CD4-positive, alpha-beta T cell treated with Interleukin-17A for 4 hours (primary cell): ENCODE results near the gene MARCHF10.
"Not testable (repeated sequence)": the region's sequence is repeated elsewhere in the genome, so short reads cannot be mapped to it uniquely, and the experiment has no call there.

Source experiments
- DNase-seq: peaks from one replicate; pipeline ENCODE4 v3.0.0-alpha.2; 2020; ENCODE audit warnings: mixed read lengths

Gene MARCHF10

DNA sequence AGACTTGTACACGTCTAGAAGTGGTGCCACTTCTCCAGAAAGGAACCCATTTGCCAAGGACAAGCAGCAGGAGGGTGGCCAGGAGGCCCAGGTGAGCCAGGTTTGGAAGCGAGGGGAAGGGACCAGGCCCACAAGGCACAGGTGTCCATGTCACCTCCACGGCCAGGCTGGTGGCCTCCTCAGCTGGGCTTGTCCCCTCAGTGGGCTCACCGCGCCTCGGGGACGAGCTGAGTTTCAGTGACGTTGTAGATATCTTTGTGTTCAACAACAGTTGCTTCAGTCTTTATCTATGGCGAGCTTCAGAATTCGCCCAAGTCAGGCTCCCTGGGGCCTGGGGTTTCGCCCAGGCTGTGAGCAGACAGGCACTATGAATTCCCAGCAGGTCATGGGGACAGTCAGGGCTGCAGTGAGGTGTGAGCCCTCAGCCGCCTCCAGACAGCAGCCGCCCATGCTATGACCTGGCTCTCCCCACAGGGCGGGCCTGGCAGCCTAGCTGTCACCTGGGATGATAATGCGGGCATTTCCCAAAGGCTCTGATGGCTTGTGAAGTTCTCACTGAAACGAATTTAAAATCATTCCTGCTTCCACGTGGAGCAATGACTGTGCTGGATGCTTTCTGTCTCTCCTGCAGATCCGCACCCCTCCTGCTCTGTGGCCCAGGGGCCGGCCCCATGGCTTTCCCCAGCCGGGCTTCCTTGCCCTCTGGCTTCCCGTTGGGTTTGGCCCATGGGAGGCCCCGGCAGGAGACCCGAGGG is 91.1 kb downstream of the MARCHF10 start:
- no peak for DNase-seq

DNA sequence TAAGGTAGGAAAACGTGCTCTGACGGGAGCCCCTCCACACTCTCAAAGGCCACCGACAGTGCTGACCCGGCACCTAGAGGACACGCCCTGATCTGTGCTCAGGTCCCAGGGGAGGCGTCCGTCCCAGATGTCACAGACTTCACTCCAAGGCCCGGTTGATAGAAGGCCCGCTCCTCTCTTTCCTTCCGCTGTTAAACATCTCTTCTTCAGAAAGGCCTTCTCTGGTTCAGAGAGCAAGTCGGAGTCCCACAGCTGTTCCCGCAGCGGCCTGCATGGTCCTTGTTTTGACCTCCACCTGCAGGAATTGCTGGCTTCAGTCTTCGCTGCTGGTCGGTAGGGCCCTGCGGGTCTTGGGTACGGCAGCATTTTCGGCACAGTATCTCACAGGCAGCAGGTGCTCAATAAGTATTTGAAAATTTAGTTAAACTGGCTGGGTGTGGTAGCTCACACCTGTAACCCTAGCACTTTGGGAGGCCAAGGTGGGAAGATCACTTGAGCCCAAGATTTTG is 92.2 kb downstream of the MARCHF10 start:
- no peak for DNase-seq

DNA sequence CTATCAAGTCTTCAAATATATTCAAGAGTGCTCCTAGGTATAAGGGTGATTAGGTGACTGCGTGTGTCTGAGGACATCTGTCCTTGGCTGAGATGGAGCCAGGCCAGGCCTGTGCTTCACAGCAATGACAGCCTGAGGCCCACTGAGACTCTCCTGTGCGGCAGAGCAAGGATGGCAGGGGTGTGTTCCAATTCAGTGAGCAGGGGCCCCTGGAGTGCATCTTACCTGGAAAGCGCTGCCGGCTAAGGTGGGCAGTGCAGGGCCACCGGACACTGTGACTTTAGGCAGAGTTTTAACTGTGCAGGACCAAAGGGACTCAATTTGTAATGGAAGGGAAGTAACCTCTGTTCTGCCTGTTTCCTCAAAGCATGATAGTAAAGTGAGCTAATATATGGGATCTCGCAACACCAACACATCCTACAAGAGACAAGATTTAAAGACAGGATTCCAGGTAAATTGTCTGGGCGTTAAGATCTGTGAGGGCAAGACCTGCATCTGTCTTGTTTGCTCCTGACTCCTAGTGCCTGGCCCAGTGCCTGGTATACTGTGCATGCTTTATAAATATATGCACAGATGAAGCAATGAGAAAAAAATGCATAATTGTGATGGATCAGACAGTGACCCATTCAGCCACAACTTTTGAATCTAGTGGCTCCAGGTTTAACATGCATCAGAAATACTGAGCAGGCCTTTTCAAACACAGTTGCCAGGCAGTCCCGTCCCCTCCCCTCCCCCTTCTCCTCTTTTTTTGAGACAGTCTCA is 93.9 kb downstream of the MARCHF10 start:
- DNase-seq = no peak

DNA sequence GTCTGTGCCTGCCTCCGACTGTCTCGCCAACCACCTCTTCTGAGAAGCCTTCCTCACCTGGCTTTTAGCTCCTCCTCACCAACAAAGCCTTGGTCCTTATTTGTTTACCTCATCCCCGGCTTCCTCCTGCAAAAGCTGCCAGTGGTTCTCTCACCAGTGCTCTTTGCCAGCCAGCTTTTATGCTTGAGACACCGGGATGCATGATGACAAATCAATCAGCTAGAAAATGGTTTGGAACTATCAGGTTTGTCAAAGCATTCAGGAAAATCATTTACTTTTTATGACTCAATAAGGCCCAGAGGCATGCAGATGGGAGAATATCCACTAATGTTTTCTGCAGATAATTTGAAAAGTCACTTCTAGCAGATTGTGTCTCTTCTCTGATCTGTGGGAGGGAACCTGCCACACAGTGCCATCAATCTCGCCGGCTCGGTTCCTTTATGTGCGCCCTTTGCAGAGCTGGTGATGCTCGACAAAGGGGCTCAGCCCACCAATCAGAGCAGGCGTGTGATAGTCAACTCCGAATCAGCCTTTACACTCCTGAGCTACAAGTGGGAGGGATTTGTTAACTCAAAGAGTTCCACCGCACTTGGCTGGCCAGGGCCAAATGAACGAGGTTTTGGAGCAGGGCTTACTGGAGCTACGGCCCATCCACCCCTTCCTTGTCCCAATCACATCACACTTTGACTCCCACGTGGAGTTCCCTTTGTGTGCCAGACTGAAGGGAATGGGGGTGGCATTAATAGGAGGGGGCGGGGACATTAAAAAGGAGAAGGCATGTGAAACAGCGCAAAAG is 94.8 kb downstream of the MARCHF10 start:
- no peak for DNase-seq

DNA sequence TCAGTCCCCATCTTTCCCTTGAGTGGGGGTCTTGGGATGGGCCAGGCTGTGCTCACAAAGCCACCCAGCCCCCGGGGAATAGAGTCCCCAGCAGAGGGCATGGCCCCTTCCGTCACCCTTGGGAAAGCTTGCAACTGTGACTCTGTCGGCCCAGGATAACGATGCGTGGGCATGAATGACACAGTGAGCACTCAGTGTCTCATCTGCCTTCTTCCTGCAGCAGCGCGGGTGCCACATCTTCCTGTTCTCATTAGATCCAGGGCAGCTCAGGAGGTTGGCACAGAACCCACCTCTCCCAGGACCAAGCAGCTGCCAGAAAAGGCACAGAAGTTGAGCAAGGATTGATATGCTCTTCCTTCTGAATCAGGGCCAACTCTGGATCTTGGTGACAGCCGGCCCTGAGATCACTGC is 95.9 kb downstream of the MARCHF10 start:
- DNase-seq = no peak

DNA sequence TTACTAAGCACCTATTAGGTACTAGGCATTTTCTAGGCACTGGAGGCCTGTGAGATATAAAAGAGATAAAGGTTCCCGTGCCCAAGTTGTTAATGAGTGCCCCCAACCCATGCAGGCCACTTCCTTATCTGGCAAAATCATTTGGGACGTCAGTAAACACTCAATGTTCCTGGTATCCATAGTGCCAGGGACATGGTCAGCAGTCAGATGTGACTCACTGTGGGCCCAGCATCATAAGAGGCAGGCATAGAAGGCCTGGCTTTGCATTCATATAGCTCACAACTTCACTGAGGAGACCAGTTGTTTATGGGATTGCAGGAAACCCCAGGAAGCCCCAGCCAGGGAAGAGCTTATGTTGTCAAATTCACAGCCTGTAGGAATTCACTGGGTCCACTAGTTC is 99.5 kb downstream of the MARCHF10 start:
- no peak for DNase-seq

DNA sequence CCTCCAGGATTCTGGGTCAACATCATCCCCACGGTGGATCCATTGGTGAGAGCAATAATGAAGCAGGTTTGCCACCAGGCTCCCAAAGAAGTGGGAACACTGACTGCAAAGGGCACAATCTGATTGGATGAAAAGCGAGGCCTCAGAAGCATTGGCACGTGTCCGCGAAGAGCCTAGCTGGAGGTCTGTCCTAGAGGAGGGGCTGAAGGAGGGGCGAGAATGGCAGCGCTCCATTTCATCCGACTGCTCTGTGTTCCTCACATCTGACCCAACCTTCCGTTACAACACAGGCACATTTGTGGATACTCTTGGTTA is 100.7 kb downstream of the MARCHF10 start:
- no peak for DNase-seq

DNA sequence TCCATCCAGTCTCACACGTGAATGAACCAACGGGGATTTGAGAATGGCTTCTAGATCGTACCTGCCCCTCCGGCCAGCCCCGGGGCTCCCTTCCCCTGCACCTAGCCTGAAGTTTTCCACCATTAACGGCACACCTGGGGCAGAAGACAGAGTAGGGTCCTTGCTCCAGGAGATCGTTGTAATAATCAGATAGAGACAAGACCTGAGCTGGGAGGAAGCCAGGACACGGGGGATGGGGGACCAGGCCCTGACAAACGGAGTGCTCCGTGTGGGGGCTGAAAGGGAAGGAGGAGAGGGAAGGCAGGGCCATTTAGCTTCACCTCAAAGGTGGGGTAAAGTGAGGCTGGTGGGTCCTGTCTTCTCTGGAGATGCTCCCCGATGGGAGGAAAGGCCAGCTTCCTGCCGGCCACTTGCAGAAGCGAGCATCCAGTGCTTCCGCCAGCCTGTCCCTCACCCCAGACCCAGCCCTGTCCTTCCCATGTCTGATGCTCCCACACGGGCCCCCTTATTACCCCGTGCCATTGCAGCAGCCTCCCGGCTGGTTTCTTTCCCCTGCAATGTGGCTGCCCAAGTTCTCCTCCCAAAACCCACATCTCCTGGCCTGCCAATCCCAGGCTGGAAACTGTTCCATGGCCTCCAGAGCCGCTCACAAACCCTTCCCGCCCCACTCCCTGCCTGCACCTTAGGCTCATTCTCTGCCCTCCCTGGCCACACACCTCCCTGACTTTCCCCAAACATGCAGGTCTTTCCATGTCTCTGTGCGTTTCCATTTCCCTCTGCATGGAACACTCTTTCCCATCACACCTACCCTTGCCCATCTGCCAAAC is 101.3 kb downstream of the MARCHF10 start:
- DNase-seq = no peak

DNA sequence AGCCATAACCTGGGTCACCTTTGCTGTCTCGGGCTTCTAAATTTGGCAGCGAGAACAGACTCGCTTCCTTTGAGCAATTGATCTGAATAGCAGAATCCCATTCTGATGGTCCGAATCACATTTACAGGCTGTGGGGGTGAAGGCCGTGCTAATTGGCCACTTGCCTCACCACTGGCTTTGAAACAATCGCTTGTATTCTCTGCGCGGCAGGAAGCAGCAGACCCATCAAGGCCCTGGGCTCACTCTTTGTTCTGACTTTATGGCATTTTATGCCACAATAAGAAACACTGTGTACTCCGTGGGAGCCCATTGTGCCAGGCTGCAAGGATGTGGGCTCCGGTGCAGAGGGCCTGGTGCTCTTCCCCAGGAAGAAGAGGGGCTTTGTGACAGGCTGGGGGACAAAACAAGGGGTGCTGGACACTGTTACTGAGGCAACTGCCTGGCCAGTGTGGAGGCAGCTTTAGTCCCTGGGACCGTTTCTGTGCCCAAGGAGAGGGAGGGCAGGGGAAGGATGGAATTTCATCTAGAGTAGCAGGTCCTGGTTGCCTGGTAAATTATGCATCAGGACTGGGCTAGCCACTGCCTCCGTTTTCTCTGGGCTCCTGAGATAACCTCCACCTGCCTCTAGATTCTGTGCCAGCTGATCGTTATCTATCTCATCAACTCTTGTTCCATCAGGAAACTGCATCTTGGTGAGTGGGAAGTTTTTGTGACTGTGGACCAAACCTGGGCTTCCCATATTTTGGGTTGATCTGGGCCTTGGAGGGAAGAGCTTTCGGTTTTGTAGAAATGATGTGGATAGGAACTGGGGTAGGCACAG is 102.1 kb downstream of the MARCHF10 start:
- DNase-seq = no peak

DNA sequence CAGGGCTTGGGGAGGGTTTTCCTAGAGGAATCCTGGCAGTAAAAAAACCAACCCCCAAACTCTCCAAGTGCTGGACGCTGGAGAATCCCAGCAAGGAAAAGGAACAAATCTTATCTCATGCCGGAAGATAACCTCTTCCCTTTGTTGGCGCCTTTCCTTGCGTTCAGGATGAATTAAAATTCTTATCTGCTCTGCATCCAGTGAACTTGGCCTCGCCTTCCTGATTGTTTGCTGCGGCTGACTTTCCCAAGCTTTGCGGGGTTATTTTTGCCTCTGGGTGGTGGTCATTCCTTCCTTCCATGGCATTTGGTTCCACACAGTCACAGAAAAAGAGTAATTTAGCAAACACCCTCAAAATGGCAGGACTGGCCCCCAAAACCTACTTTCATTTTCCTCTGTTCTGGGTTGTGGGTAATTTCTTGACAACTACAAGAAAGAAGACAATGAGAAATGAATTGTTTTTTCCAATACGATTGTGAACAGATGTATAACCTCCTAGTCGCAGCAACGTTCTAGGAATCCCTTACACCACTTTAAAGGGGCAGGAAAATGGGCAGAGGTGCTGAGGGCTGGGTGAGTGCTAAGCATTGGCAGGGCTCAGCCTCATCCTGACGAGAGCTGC is 102.8 kb downstream of the MARCHF10 start:
- DNase-seq = no peak

DNA sequence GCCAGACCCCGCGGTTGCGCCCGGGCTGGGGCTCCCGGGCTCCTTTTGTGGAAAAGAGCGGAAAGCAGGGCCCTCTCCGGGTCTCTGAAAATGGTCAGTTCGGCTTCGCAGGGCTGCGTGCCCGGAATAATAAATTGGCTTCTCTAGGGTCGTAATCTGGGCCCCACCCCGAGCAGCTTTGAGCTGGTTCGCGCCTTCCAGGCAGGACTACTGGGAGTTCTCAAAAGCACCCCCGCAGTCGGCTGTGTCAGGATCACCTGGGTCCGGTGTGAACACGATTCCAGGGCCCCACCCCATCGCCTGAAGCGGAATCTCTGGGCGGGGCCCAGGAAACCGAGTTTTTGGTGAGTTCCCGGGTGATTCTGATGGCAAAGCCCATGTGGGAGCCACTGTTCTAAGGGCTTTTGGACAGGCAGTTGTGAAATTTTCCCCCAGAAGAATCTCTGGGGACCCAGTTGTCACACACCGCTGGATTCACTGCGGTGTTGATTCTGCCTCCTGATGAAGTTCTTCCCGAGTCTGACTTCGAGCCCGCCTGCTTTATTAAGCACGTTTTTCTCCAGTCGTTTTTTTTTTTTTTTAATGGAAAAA is 103.6 kb downstream of the MARCHF10 start:
- peak; percentile 7 for DNase-seq

DNA sequence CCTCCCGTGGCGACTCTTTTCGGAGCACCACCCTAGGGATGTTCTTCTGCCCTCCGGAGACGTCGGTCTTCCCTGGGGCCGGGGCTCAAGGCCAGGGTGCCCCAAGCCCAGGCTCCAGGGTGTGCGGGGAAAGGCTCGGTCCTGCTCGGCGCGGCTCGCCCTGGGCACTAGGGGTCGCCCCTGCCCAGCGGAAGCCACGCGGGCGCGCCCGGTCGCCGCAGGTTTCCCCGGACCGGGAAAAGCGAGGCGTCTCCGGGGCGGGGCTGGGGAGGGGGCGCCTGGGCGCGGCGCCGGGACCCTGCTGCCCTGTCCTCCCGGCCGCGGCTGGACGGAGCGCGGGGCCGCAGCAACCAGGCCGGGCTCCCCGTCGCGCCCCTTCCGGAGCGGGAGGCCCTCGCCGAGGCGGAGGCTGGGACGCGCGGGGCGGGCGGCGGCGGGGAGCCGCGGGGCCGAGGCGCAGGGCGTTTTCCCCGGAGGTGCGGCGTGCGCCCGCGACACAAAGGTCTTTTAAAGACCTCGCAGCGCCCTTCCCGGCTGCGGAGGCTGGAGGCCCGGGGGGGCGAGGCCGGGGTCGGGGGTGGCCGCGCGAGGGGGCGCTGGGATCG is 104.2 kb downstream of the MARCHF10 start:
- DNase-seq = peak; percentile 79

DNA sequence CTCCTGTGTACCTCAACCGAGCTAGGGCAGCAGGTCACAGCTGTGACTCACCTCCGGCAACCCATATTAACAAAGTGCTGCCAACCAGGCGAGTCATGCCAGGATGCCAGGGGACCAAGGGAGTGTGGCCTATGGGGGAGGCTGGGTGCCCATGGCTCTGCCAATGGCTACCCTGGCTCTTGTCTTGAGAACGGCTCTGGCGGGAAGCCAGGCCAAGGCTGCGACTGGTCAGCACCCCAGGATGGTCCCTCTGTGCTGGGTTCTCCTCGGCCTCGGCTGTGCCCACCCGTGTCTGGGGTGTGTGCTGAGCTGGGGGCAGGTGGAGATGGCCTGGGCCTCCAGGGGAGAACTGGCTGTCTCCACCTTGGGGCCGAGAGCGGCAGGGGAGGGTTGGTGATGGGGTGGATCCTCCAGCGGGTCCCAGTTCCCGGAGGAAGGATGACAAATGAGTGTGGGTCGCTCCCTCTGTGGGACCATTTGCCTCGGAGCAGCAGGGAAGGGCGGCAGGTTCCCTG is 104.8 kb downstream of the MARCHF10 start:
- DNase-seq = peak; percentile 12

DNA sequence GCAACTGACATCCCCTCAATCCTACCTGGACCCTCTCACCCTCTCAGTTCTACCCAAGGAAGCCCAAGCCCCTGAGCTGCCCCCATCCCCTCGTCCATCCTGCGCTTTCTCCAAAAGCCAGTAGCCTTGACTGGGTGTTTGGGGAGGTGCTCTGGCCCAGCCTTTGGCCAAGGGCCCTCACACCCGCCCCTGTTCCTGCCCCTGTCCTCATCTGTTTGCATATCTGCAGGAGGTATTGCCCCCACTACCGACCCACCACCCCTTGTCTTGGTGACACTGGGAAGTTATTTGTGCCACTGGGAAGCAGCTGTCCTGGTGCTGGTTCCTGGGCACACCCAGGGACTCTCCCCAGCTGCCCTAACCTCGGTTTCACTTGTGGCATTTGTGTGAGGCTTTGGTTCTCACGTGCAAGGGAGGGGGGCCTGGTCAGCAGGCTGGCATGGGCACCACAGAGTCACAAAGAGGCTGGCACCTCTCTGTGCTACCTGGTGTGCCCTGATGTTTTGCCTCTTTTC is 105.3 kb downstream of the MARCHF10 start:
- DNase-seq = no peak

DNA sequence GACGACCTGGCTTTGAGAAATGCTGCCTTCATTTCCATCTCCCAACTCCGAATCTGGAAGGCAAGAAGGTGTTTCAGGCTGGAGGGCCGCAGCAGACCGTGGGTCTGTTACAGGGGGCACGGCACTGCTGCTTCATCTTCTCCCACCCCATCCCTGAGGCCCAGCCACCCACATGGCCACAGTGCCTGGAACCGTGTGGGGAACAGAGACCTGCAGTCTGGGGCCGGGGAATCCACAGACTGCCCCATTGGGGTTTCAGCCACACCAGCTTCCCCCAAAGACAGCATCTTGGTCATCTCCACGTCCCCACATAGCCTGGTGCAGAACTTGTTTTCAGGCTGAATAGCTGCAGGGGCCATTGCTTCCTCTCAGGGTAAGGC is 106.4 kb downstream of the MARCHF10 start:
- no peak for DNase-seq

DNA sequence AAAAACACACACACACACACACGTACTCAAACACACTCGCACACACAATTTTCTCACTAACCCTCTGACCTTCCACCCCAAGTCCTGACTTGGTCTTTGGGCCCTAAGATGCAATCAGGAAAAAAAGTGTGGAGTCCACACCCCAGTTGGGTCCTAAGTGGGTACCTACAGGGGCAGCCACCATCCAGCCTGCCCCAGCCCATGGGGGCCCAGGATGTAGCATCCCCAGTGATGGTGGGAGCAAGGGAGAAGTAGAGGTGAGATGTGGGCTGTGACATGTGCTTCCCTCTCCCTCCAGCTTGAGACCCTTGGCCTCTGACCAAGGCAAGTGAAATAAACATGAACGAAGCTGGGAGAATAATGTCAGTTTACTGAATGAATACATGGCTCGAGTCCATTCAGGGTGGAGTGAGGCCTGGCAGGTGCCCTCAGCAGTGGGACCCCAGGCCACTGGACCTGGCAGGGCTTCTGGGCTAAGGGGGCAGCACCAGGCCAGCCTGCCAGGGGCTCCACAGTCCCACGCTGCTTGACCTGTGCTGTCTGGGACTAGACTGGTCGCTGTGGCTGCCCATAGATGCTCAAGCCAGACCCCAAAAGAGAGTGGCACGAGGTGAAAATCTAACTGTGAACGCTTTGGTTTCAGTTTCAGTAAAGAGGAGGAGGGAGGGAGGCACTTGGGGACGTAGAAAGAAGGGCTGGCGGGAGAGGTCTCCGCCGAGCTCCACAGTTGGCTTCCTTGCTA is 107.0 kb downstream of the MARCHF10 start:
- no peak for DNase-seq

DNA sequence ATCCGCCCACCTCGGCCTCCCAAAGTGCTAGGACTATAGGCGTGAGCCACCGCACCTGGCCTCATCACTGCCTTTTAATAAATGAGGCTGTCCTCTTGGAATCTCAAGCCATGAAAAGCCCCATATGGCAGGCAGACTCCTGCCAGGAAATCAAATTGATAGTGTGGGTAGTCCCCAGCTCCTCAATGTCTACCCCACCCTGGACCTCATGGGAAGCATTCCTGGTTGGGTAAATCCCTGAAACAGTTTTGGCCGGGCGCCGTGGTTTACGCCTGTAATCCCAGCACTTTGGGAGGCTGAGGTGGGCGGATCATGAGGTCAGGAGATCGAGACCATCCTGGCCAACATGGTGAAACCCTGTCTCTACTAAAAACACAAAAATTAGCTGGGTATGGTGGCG is 109.7 kb downstream of the MARCHF10 start:
- not testable (repeated sequence) for DNase-seq

DNA sequence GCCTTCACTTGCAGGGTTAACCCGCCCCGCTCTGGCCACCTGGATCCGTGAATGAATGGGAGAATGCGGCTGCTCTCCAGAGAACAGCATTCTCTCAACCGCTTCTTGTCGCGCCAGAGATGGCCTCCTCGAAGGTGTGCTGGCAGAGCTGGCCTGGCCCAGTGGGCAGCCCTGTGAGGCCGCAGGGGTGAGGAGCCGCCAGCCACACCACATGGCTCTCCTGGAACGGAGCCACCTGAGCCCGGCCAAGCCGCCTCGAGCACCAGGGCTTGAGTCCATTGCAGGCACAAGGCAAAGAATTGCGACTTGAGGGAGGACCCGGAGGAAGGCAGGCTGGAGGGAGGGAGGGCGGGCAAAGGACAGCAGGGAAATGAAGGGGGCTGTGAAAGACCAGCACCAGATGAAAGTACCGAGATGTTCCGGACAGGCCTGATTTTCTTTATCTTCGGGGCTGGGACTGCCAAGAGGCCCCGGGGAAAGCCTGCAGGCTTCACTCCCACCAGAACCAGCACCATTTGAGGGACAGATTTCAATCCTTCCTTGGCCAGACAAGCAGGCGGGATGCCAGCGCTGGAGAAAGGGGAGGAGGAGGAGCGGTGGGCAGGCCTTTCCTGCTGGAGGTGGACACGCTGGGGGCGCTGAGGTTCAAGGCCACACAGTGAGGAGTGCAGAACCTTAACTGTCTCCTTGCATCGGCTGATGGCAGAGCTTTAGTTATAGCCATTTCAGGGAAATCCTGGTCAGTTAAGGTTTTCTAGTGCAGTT is 111.2 kb downstream of the MARCHF10 start:
- DNase-seq = no peak
